IMR-90 (cell line): Measurements from ENCODE around the gene FAM217B.

Source experiments
- CTCF ChIP-seq: conservative IDR thresholded peaks from 2 replicates; pipeline ENCODE4 v1.5.1; 2012; ENCODE audit warnings: mild to moderate bottlenecking, low read depth, low read length, improper control_type of control experiment
- POLR2A ChIP-seq: IDR thresholded peaks from 2 replicates; pipeline ENCODE4 v1.6.1; 2012; ENCODE audit warnings: mild to moderate bottlenecking, low read depth, low read length
- USF2 ChIP-seq: fragments of 150-350 bp; IDR thresholded peaks from 2 replicates; pipeline ENCODE4 v1.6.1; 2017; ENCODE audit warnings: mild to moderate bottlenecking, antibody characterized with exemption, low read length, low read depth

DNA sequence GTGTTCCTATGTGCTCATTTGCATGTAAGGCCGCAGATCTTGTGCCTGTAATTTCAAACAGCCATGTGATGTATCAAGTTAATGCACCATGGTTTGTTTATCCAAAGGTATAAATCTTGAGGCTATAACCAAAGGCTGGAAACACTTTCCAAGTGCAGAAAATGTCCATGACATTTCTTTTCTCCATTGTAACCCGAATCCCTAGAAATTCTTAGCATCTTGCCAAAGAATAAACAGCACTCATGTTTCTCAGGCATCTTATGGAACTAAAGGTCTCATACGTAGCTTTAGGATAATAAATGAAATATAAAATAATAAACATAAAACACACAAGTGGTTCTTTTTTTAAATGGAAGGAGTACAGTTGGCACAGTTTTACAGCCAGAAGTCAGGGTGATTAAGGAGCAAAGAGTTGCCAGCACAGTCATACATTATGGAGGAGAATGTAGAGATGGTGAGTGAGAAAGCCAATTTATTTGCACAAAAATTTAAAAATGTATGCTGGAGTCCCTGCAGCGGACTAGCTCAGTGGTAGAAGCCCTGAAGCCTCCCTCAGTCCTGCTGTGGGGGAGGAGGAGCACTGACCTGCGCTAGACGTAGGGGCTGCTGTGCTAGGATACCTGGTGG, 36.1 kb downstream of the FAM217B start:
- no peak for TF ChIP-seq CTCF
- TF ChIP-seq POLR2A, result no peak
- TF ChIP-seq USF2, result no peak
